NB4 (cell line): Measurements from ENCODE around the gene PPP2R5C.

Experiments
- DNase-seq: peaks from one replicate; pipeline ENCODE4 v3.0.0; 2010; ENCODE audit warnings: low read depth
- H3K4me3 ChIP-seq: one replicate; pipeline ENCODE4 v1.5.1; 2011; ENCODE audit warnings: mild to moderate bottlenecking, low read depth, low read length, moderate library complexity
- CTCF ChIP-seq: IDR thresholded peaks from one replicate; pipeline ENCODE4 v1.5.1; 2012; ENCODE audit warnings: low read depth, low read length
- MAX ChIP-seq: IDR thresholded peaks from 2 replicates; pipeline ENCODE4 v1.6.1; 2011; ENCODE audit warnings: low read depth, low read length
- MYC ChIP-seq: IDR thresholded peaks from 2 replicates; pipeline ENCODE4 v1.6.1; 2011; ENCODE audit warnings: low read depth, low read length
- POLR2A ChIP-seq: IDR thresholded peaks from 2 replicates; pipeline ENCODE4 v1.6.1; 2011; ENCODE audit warnings: mild to moderate bottlenecking; ENCODE audit not compliant: insufficient read length; ENCODE audit errors: extremely low read depth

PPP2R5C gene

GRCh38 chr14:101851736-101852405, 90.4 kb downstream of the PPP2R5C start:
- H3K4me3 ChIP-seq, result peak overlapping the region; percentile 12
- DNase-seq, result peak; percentile 81
- no peak for TF ChIP-seq MYC
- TF ChIP-seq CTCF, result peak; percentile 2

- DNase-seq, result no peak
- TF ChIP-seq MYC, result no peak
- no peak for TF ChIP-seq POLR2A
- no peak for TF ChIP-seq CTCF
- TF ChIP-seq MAX, result no peak
- H3K4me3 ChIP-seq, result no peak overlapping the region
These were observed 91.3 kb downstream of the PPP2R5C start for GRCh38 chr14:101852785-101853184.

GRCh38 chr14:101853455-101854018, 92.0 kb downstream of the PPP2R5C start:
- no peak for DNase-seq
- no peak overlapping the region for H3K4me3 ChIP-seq
- TF ChIP-seq CTCF (no peak), POLR2A (no peak), MYC (no peak), MAX (no peak)

- DNase-seq, result peak; percentile 79
- no peak overlapping the region for H3K4me3 ChIP-seq
These were observed 92.9 kb downstream of the PPP2R5C start for GRCh38 chr14:101854366-101854765.

GRCh38 chr14:101855958-101856357, 94.4 kb downstream of the PPP2R5C start:
- H3K4me3 ChIP-seq, result no peak overlapping the region
- no peak for DNase-seq

More at GRCh38 chr14:101854366-101854765, 92.9 kb downstream of the PPP2R5C start:
- TF ChIP-seq MAX (no peak), CTCF (no peak)

GRCh38 chr14:101856536-101856935, 95.0 kb downstream of the PPP2R5C start:
- no peak for DNase-seq
- TF ChIP-seq MAX, result no peak
- TF ChIP-seq MYC, result no peak
- no peak for TF ChIP-seq CTCF
- H3K4me3 ChIP-seq, result no peak overlapping the region

More at GRCh38 chr14:101855958-101856357, 94.4 kb downstream of the PPP2R5C start:
- TF ChIP-seq MYC, result no peak
